Mesothelial cell of epicardium (in vitro differentiated cells): ENCODE data around the gene MAPT. TPM values are rescaled to one million over a fixed set of nuclear protein-coding genes. Genes with fewer than 3 reads are reported as not detected.

ENCODE experiments used
- DNase-seq, 2 experiments: peaks; one replicate each; pipeline ENCODE4 v3.0.0; 2021; ENCODE audit warnings: low spot score in 2 of 2; ENCODE audit not compliant: unreplicated experiment in 2 of 2
- H3K27ac Mint-ChIP-seq: 2 replicates; pipeline ENCODE4 v1.8.0; 2021; ENCODE audit warnings: mixed read lengths
- H3K27me3 Mint-ChIP-seq: 2 replicates; pipeline ENCODE4 v1.8.0; 2021; ENCODE audit warnings: low read depth, mixed read lengths
- H3K36me3 Mint-ChIP-seq: 2 replicates; pipeline ENCODE4 v1.8.0; 2021; ENCODE audit warnings: mixed read lengths
- H3K4me1 Mint-ChIP-seq: 2 replicates; pipeline ENCODE4 v1.8.0; 2021; ENCODE audit warnings: mixed read lengths
- H3K4me3 Mint-ChIP-seq: 2 replicates; pipeline ENCODE4 v1.8.0; 2021; ENCODE audit warnings: mild to moderate bottlenecking, moderate library complexity, mixed read lengths
- H3K9me3 Mint-ChIP-seq: 2 replicates; pipeline ENCODE4 v1.8.0; 2021; ENCODE audit warnings: mixed read lengths
- total RNA-seq: library from RNA; stranded (reverse); gene quantifications from 3 replicates; pipeline ENCODE4 v1.2.1, GENCODE V29; 2021
- TF ChIP-seq, protein P1 (sequence below): fragments of 200-600 bp; sonication (generic); IDR thresholded peaks from one replicate; pipeline ENCODE4 v1.5.0; 2021; ENCODE audit warnings: antibody characterized with exemption; ENCODE audit not compliant: unreplicated experiment

Gene MAPT
- total RNA-seq, 1 donor from 2014 or later, result 2.8 TPM

DNA sequence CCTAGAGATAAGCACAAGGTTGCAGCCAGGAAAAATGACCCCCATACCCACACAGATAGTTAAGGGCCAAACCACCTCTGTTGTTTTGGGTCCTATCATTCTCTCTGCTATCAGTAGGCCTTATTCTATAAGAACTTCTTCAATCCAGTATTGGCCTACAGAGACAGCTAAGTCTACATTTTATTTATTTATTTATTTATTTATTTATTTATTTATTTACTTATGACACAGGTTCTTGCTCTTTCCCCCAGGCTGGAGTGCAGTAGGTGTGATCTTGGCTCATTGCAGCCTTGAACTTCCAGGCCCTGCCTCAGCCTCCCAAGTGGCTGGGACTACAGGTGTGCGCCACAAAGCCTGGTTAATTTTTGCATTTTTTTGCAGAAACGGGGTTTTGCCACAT, 7.5 kb upstream of the MAPT start:
- H3K9me3 Mint-ChIP-seq, result no peaks in the 10 kb centered on the region
- TF ChIP-seq, protein P1, sequence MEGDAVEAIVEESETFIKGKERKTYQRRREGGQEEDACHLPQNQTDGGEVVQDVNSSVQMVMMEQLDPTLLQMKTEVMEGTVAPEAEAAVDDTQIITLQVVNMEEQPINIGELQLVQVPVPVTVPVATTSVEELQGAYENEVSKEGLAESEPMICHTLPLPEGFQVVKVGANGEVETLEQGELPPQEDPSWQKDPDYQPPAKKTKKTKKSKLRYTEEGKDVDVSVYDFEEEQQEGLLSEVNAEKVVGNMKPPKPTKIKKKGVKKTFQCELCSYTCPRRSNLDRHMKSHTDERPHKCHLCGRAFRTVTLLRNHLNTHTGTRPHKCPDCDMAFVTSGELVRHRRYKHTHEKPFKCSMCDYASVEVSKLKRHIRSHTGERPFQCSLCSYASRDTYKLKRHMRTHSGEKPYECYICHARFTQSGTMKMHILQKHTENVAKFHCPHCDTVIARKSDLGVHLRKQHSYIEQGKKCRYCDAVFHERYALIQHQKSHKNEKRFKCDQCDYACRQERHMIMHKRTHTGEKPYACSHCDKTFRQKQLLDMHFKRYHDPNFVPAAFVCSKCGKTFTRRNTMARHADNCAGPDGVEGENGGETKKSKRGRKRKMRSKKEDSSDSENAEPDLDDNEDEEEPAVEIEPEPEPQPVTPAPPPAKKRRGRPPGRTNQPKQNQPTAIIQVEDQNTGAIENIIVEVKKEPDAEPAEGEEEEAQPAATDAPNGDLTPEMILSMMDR, result no peak
- peaks cover 68% of the 10 kb centered on the region for H3K27me3 Mint-ChIP-seq
- no peak overlapping the region for H3K4me3 Mint-ChIP-seq
- no peak overlapping the region for H3K27ac Mint-ChIP-seq
- H3K36me3 Mint-ChIP-seq, result no peaks in the 10 kb centered on the region
- no peak for DNase-seq
- H3K4me1 Mint-ChIP-seq, result no peaks in the 10 kb centered on the region

DNA sequence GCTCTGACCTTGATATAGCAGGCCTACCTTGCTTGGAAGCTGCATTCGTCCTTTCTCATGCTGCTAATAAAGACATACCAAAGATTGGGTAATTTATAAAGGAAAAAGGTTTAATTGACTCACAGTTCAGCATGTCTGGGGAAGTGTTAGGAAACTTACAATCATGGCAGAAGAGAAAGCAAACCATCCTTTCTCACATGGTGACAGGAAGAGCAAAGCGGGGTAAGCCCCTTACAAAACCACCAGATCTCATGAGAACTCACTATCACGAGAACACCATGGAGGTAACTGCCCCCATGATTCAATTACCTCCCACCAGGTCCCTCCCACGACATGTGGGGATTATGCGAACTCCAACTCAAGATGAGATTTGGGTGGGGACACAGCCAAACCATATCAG, 6.0 kb upstream of the MAPT start:
- Mint-ChIP-seq H3K27me3 (peaks cover 62% of the 10 kb centered on the region), H3K4me3 (no peak overlapping the region), H3K36me3 (no peaks in the 10 kb centered on the region), H3K4me1 (no peaks in the 10 kb centered on the region), H3K9me3 (no peaks in the 10 kb centered on the region), H3K27ac (no peak overlapping the region)
- TF ChIP-seq, protein P1, result no peak
- DNase-seq, result no peak

DNA sequence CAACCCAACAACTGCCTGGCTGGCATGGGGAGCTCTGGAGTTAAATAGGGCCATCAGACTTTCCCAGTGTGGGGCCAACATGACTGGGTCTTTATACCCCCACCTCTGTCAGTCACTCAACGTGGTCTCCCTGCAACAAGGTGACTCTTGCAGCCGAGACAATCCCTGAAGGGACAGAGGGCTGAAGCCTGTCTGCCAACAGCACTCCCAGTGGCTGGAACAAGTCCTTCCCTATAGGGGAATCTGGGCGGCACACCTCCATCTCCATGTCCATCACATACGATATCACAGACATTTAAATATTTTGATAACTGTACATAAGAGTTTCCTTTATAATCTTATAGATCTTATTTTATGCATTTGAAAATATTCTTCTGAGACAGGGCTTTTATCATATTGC, 4.8 kb upstream of the MAPT start:
- Mint-ChIP-seq H3K9me3 (no peaks in the 10 kb centered on the region), H3K27me3 (peaks cover 56% of the 10 kb centered on the region), H3K36me3 (no peaks in the 10 kb centered on the region), H3K4me1 (peaks cover 3% of the 10 kb centered on the region), H3K27ac (no peak overlapping the region), H3K4me3 (no peak overlapping the region)
- TF ChIP-seq, protein P1, result no peak
- DNase-seq, result no peak

DNA sequence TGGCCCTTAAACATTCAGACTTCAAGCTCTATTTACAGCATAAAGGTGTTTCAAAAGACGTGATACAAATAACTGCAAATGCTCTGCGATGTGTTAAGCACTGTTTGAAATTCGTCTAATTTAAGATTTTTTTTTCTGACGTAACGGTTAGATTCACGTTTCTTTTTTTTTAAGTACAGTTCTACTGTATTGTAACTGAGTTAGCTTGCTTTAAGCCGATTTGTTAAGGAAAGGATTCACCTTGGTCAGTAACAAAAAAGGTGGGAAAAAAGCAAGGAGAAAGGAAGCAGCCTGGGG, 681 bp upstream of the MAPT start:
- Mint-ChIP-seq H3K27ac (peak overlapping the region; percentile 79), H3K9me3 (no peaks in the 10 kb centered on the region), H3K4me1 (peaks cover 13% of the 10 kb centered on the region), H3K27me3 (peaks cover 72% of the 10 kb centered on the region), H3K36me3 (no peaks in the 10 kb centered on the region), H3K4me3 (peak overlapping the region; percentile 69)
- TF ChIP-seq, protein P1, result no peak
- DNase-seq, result no peak

DNA sequence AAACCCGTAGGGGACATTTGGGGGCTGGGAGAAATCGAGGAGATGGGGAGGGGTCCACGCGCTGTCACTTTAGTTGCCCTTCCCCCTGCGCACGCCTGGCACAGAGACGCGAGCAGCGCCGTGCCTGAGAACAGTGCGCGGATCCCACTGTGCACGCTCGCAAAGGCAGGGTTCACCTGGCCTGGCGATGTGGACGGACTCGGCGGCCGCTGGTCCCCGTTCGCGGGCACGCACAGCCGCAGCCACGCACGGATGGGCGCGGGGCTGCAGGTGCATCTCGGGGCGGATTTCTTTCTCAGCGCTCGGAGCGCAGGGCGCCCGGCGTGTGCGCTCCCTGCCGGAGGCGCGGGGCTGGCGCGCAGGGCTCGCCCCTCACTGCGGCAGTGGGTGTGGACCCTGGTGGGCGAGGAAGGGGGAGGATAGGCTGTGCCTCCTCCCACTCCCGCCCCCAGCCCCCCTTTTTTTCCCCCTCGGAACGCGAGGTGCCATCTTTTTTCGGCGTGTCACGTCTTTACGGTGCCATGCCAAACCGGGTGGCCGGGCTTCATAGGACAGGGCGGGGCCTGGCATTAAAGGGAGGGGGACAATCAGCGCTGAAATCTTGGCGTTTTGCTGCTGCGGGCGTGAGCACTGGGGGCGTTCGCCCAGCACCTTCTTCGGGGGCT, 1.1 kb downstream of the MAPT start:
- no peaks in the 10 kb centered on the region for H3K36me3 Mint-ChIP-seq
- peak in 1 of 2 experiments; percentile 53 for DNase-seq
- H3K9me3 Mint-ChIP-seq, result no peaks in the 10 kb centered on the region
- H3K4me3 Mint-ChIP-seq, result peak overlapping the region; percentile 72
- TF ChIP-seq, protein P1, result no peak
- H3K27ac Mint-ChIP-seq, result no peak overlapping the region
- peaks cover 74% of the 10 kb centered on the region for H3K27me3 Mint-ChIP-seq
- H3K4me1 Mint-ChIP-seq, result peaks cover 13% of the 10 kb centered on the region
